Neural progenitor cell (in vitro differentiated cells): ENCODE results near the gene FGFR3. TPM values are rescaled to one million over a fixed set of nuclear protein-coding genes. Genes with fewer than 3 reads are reported as not detected.

Source experiments
- DNase-seq: peaks from one replicate; pipeline ENCODE4 v3.0.0-alpha.2; 2016; ENCODE audit warnings: low spot score
- H2AFZ ChIP-seq: fragments of 200-600 bp; sonication (generic); replicated peaks from 2 replicates; pipeline ENCODE4 v1.6.1; 2016; ENCODE audit warnings: antibody characterized with exemption
- H3F3A ChIP-seq: fragments of 200-600 bp; sonication (generic); 2 replicates; pipeline ENCODE4 v1.6.1; 2016; ENCODE audit warnings: antibody characterized with exemption, low read depth
- H3K27ac ChIP-seq: fragments of 200-600 bp; sonication (generic); 2 replicates; pipeline ENCODE4 v1.5.1; 2016; ENCODE audit warnings: mild to moderate bottlenecking
- H3K27me3 ChIP-seq: fragments of 200-600 bp; sonication (generic); 2 replicates; pipeline ENCODE4 v1.6.1; 2016; ENCODE audit warnings: mild to moderate bottlenecking, moderate library complexity
- H3K36me3 ChIP-seq: fragments of 200-600 bp; sonication (generic); 2 replicates; pipeline ENCODE4 v1.5.1; 2016
- H3K4me1 ChIP-seq: fragments of 200-600 bp; sonication (generic); 2 replicates; pipeline ENCODE4 v1.6.1; 2016; ENCODE audit warnings: mixed run types
- H3K4me2 ChIP-seq: fragments of 200-600 bp; sonication (generic); 2 replicates; pipeline ENCODE4 v1.6.1; 2016
- H3K4me3 ChIP-seq: fragments of 200-600 bp; sonication (generic); 2 replicates; pipeline ENCODE4 v1.5.1; 2016
- H3K79me2 ChIP-seq: fragments of 200-600 bp; sonication (generic); 2 replicates; pipeline ENCODE4 v1.6.1; 2016; ENCODE audit warnings: low read depth
- H3K9ac ChIP-seq: fragments of 200-600 bp; sonication (generic); 2 replicates; pipeline ENCODE4 v1.6.1; 2016
- H3K9me3 ChIP-seq: fragments of 200-600 bp; sonication (generic); 2 replicates; pipeline ENCODE4 v1.5.1; 2016; ENCODE audit warnings: low read depth
- H4K20me1 ChIP-seq: fragments of 200-600 bp; sonication (generic); 2 replicates; pipeline ENCODE4 v1.6.1; 2016; ENCODE audit warnings: low read depth
- H3K27ac Mint-ChIP-seq: 3 replicates; pipeline ENCODE4 v1.8.0; 2021; ENCODE audit warnings: mixed read lengths
- H3K27me3 Mint-ChIP-seq: 2 replicates; pipeline ENCODE4 v1.8.0; 2022; ENCODE audit warnings: low read depth, mild to moderate bottlenecking, inconsistent platforms, moderate library complexity, mixed read lengths; ENCODE audit not compliant: insufficient read depth
- H3K36me3 Mint-ChIP-seq: 3 replicates; pipeline ENCODE4 v1.8.0; 2021; ENCODE audit warnings: mixed read lengths
- H3K4me1 Mint-ChIP-seq: 3 replicates; pipeline ENCODE4 v1.8.0; 2021; ENCODE audit warnings: mixed read lengths
- H3K4me3 Mint-ChIP-seq: 3 replicates; pipeline ENCODE4 v1.8.0; 2021; ENCODE audit warnings: mild to moderate bottlenecking, moderate library complexity, mixed read lengths
- H3K9me3 Mint-ChIP-seq: 3 replicates; pipeline ENCODE4 v1.8.0; 2020; ENCODE audit warnings: mixed read lengths
- EZH2 ChIP-seq: fragments of 200-600 bp; sonication (generic); IDR thresholded peaks from 2 replicates; pipeline ENCODE4 v1.6.1; 2017; ENCODE audit warnings: antibody characterized with exemption, mild to moderate bottlenecking, moderate library complexity
- EZH2phosphoT487 ChIP-seq: fragments of 200-600 bp; sonication (generic); IDR thresholded peaks from 2 replicates; pipeline ENCODE4 v1.6.1; 2017; ENCODE audit warnings: antibody characterized with exemption
- total RNA-seq: library from RNA; depleted of rRNA; stranded (reverse); fragments of >200 nt; gene quantifications from 2 replicates; pipeline ENCODE4 v1.2.3, GENCODE V29; 2015; ENCODE audit warnings: low replicate concordance
- TF ChIP-seq, protein P1 (sequence below): fragments of 200-600 bp; sonication (generic); IDR thresholded peaks from 2 replicates; pipeline ENCODE4 v1.5.1; 2017; ENCODE audit warnings: antibody characterized with exemption, mild to moderate bottlenecking

FGFR3 gene
- total RNA-seq, 1 donor from 2014 or later = 4.8 TPM

- peaks cover 10% of the 10 kb centered on the region for H3K27me3 Mint-ChIP-seq
- no peak for DNase-seq
- Histone ChIP-seq H3K4me2 (peak overlapping the region; percentile 51), H3F3A (peaks cover 32% of the 10 kb centered on the region), H3K27me3 (peaks cover 24% of the 10 kb centered on the region), H4K20me1 (peaks cover 53% of the 10 kb centered on the region), H3K4me1 (peaks cover 62% of the 10 kb centered on the region), H3K79me2 (no peaks in the 10 kb centered on the region), H3K27ac (no peak overlapping the region), H3K36me3 (no peaks in the 10 kb centered on the region), H3K9me3 (no peaks in the 10 kb centered on the region), H3K9ac (no peak overlapping the region), H3K4me3 (no peak overlapping the region), H2AFZ (no peak overlapping the region)
- no peaks in the 10 kb centered on the region for H3K9me3 Mint-ChIP-seq
- H3K36me3 Mint-ChIP-seq = no peaks in the 10 kb centered on the region
- H3K4me3 Mint-ChIP-seq = no peak overlapping the region
- TF ChIP-seq, protein P1, sequence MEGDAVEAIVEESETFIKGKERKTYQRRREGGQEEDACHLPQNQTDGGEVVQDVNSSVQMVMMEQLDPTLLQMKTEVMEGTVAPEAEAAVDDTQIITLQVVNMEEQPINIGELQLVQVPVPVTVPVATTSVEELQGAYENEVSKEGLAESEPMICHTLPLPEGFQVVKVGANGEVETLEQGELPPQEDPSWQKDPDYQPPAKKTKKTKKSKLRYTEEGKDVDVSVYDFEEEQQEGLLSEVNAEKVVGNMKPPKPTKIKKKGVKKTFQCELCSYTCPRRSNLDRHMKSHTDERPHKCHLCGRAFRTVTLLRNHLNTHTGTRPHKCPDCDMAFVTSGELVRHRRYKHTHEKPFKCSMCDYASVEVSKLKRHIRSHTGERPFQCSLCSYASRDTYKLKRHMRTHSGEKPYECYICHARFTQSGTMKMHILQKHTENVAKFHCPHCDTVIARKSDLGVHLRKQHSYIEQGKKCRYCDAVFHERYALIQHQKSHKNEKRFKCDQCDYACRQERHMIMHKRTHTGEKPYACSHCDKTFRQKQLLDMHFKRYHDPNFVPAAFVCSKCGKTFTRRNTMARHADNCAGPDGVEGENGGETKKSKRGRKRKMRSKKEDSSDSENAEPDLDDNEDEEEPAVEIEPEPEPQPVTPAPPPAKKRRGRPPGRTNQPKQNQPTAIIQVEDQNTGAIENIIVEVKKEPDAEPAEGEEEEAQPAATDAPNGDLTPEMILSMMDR = no peak
- no peak for TF ChIP-seq EZH2
- no peak for TF ChIP-seq EZH2phosphoT487
- H3K27ac Mint-ChIP-seq = no peak overlapping the region
- peaks cover 24% of the 10 kb centered on the region for H3K4me1 Mint-ChIP-seq
Measured at GRCh38 chr4:1769692-1770091, 23.4 kb upstream of the FGFR3 start.

DNA sequence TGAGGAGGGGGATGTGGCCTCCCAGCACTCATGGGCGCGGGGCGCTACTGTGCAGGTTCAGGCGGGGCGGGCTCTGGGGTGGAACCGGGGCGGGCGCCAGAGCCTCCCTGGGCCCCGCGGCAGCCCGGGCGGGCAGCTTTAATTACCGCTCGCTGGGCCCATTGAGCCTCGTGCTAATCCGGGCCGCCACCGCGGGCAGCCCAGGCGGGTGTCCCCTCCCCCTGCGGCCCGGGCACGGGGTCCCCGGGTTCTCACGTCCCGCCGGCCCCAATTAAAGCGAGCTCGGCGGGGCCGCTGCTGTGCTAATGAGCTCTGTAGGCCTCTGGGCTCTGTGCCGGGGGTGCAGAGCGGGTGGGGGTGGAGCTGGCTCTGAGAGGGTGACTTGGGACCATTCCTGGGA is 22.8 kb upstream of the FGFR3 start:
- H3K27me3 Mint-ChIP-seq = peaks cover 10% of the 10 kb centered on the region
- Histone ChIP-seq H3F3A (peaks cover 30% of the 10 kb centered on the region), H3K4me2 (peak overlapping the region; percentile 51), H3K27ac (no peak overlapping the region), H3K9me3 (no peaks in the 10 kb centered on the region), H3K27me3 (peaks cover 22% of the 10 kb centered on the region), H2AFZ (no peak overlapping the region), H3K79me2 (no peaks in the 10 kb centered on the region), H3K4me3 (no peak overlapping the region), H3K4me1 (peaks cover 62% of the 10 kb centered on the region), H3K9ac (no peak overlapping the region), H3K36me3 (no peaks in the 10 kb centered on the region), H4K20me1 (peaks cover 53% of the 10 kb centered on the region)
- H3K9me3 Mint-ChIP-seq = no peaks in the 10 kb centered on the region
- no peak for TF ChIP-seq EZH2
- peak; percentile 68 for TF ChIP-seq EZH2phosphoT487
- TF ChIP-seq, protein P1 = no peak
- peaks cover 25% of the 10 kb centered on the region for H3K4me1 Mint-ChIP-seq
- no peaks in the 10 kb centered on the region for H3K36me3 Mint-ChIP-seq
- DNase-seq = peak; percentile 90
- no peak overlapping the region for H3K4me3 Mint-ChIP-seq
- no peak overlapping the region for H3K27ac Mint-ChIP-seq

GRCh38 chr4:1770791-1771231 is 22.3 kb upstream of the FGFR3 start:
- no peak for DNase-seq
- Histone ChIP-seq H3K36me3 (no peaks in the 10 kb centered on the region), H4K20me1 (peaks cover 48% of the 10 kb centered on the region), H3K4me2 (peak overlapping the region; percentile 51), H3F3A (peaks cover 24% of the 10 kb centered on the region), H3K4me3 (no peak overlapping the region), H3K9ac (no peak overlapping the region), H3K4me1 (peaks cover 64% of the 10 kb centered on the region), H3K79me2 (no peaks in the 10 kb centered on the region), H3K27ac (no peak overlapping the region), H3K9me3 (no peaks in the 10 kb centered on the region), H3K27me3 (peaks cover 22% of the 10 kb centered on the region), H2AFZ (no peak overlapping the region)
- TF ChIP-seq, protein P1 = no peak
- TF ChIP-seq EZH2 (no peak), EZH2phosphoT487 (no peak)
- no peak overlapping the region for H3K27ac Mint-ChIP-seq
- H3K36me3 Mint-ChIP-seq = no peaks in the 10 kb centered on the region
- peaks cover 9% of the 10 kb centered on the region for H3K27me3 Mint-ChIP-seq
- H3K4me3 Mint-ChIP-seq = no peak overlapping the region
- no peaks in the 10 kb centered on the region for H3K9me3 Mint-ChIP-seq
- peaks cover 29% of the 10 kb centered on the region for H3K4me1 Mint-ChIP-seq
